Suprapubic skin (tissue), 4 donors: ENCODE data around the gene GCSH. TPM values are rescaled to one million over a fixed set of nuclear protein-coding genes. Genes with fewer than 3 reads are reported as not detected.
"Not testable (repeated sequence)": the region's sequence is repeated elsewhere in the genome, so short reads cannot be mapped to it uniquely, and the experiment has no call there.

Source experiments
- DNase-seq, 2 donors: peaks; one replicate each; pipeline ENCODE4 v3.0.0-alpha.2; 2019; ENCODE audit warnings: low spot score in 2 of 2
- H3K27ac ChIP-seq: fragments of 200-600 bp; sonication (generic); one replicate; pipeline ENCODE4 v1.5.1; 2019
- H3K27me3 ChIP-seq: fragments of 200-600 bp; sonication (generic); one replicate; pipeline ENCODE4 v1.5.1; 2019
- H3K36me3 ChIP-seq: fragments of 200-600 bp; sonication (generic); one replicate; pipeline ENCODE4 v1.5.1; 2019
- H3K4me1 ChIP-seq: fragments of 200-600 bp; sonication (generic); one replicate; pipeline ENCODE4 v1.5.1; 2019
- H3K4me3 ChIP-seq: fragments of 200-600 bp; sonication (generic); one replicate; pipeline ENCODE4 v1.5.1; 2019; ENCODE audit warnings: mild to moderate bottlenecking
- H3K9me3 ChIP-seq: fragments of 200-600 bp; sonication (generic); one replicate; pipeline ENCODE4 v1.5.1; 2019
- CTCF ChIP-seq, 2 donors: fragments of 200-600 bp in 1 of 2; fragments of 450-650 bp in 1 of 2; sonication (generic) in 1 of 2; IDR thresholded peaks; one replicate each; pipeline ENCODE4 v1.5.1; 2016 to 2019; ENCODE audit warnings: antibody characterized with exemption in 2 of 2, mild to moderate bottlenecking in 1 of 2, moderate library complexity in 1 of 2
- EP300 ChIP-seq: sonication (generic); formaldehyde crosslinking; IDR thresholded peaks from one replicate; pipeline ENCODE4 v1.6.1; 2017; ENCODE audit warnings: antibody characterized with exemption
- POLR2A ChIP-seq, 2 donors: fragments of 450-650 bp; IDR thresholded peaks; one replicate each; pipeline ENCODE4 v1.6.1; 2017; ENCODE audit warnings: antibody characterized with exemption in 2 of 2, mild to moderate bottlenecking in 2 of 2, moderate library complexity in 2 of 2
- POLR2AphosphoS5 ChIP-seq, 3 donors: sonication (generic); formaldehyde crosslinking; IDR thresholded peaks; one replicate each; pipeline ENCODE4 v1.6.1; 2017; ENCODE audit warnings: antibody characterized with exemption in 3 of 3
- WGBS: methylation state at CpG from one replicate; pipeline ENCODE4 v1.1.5; 2018; 5-methylcytosine and 5-hydroxymethylcytosine counted together
- total RNA-seq, 4 donors: library from RNA; depleted of rRNA; stranded (reverse); fragments of >200 nt; gene quantifications; one replicate each; pipeline ENCODE4 v1.1.0, GENCODE V29; 2016

GCSH gene
- total RNA-seq, 4 donors from 2014 or later: 4.7 to 16.6 (median 10.2) TPM

- H3K4me3 ChIP-seq: no peak overlapping the region
- WGBS: 84% methylated on average over 9 of the region's 9 CpGs
- no peak for DNase-seq
- TF ChIP-seq POLR2AphosphoS5 (IDR thresholded peaks at IDR 0.05) (no peak), POLR2A (IDR thresholded peaks at IDR 0.05) (no peak), CTCF (IDR thresholded peaks at IDR 0.05) (no peak), EP300 (no peak)
- H3K27me3 ChIP-seq: no peaks in the 10 kb centered on the region
- no peak overlapping the region for H3K27ac ChIP-seq
- H3K36me3 ChIP-seq: no peaks in the 10 kb centered on the region
- H3K4me1 ChIP-seq: no peaks in the 10 kb centered on the region
- H3K9me3 ChIP-seq: no peaks in the 10 kb centered on the region
Measured at GRCh38 chr16:81116285-81116684, 20.1 kb upstream of the GCSH start.

- 94% methylated on average over 4 of the region's 4 CpGs for WGBS
- TF ChIP-seq POLR2A (IDR thresholded peaks at IDR 0.05) (no peak), EP300 (no peak), POLR2AphosphoS5 (IDR thresholded peaks at IDR 0.05) (no peak), CTCF (IDR thresholded peaks at IDR 0.05) (no peak)
- H3K27me3 ChIP-seq: no peaks in the 10 kb centered on the region
- H3K9me3 ChIP-seq: no peaks in the 10 kb centered on the region
- no peaks in the 10 kb centered on the region for H3K36me3 ChIP-seq
- DNase-seq: no peak
- H3K4me3 ChIP-seq: no peak overlapping the region
- H3K4me1 ChIP-seq: no peaks in the 10 kb centered on the region
- no peak overlapping the region for H3K27ac ChIP-seq
Measured at GRCh38 chr16:81112453-81112852, 16.3 kb upstream of the GCSH start.

GRCh38 chr16:81109274-81109673 is 13.1 kb upstream of the GCSH start:
- H3K4me3 ChIP-seq, DNase-seq, H3K27me3 ChIP-seq, H3K4me1 ChIP-seq, H3K36me3 ChIP-seq, H3K9me3 ChIP-seq, H3K27ac ChIP-seq: not testable (repeated sequence)
- WGBS: 93% methylated on average over 6 of the region's 6 CpGs

- Histone ChIP-seq H3K27ac (no peak overlapping the region), H3K4me1 (no peaks in the 10 kb centered on the region), H3K9me3 (no peaks in the 10 kb centered on the region), H3K36me3 (no peaks in the 10 kb centered on the region), H3K4me3 (no peak overlapping the region), H3K27me3 (no peaks in the 10 kb centered on the region)
- DNase-seq: no peak
- 88% methylated on average over 11 of the region's 11 CpGs for WGBS
- TF ChIP-seq EP300 (no peak), CTCF (IDR thresholded peaks at IDR 0.05) (no peak)
Measured at GRCh38 chr16:81107511-81107910, 11.3 kb upstream of the GCSH start.

GRCh38 chr16:81106826-81107503 is 10.8 kb upstream of the GCSH start:
- no peaks in the 10 kb centered on the region for H3K9me3 ChIP-seq
- no peaks in the 10 kb centered on the region for H3K4me1 ChIP-seq
- TF ChIP-seq POLR2AphosphoS5 (IDR thresholded peaks at IDR 0.05) (no peak), CTCF (IDR thresholded peaks at IDR 0.05) (no peak), EP300 (no peak), POLR2A (IDR thresholded peaks at IDR 0.05) (no peak)
- 74% methylated on average over 8 of the region's 8 CpGs for WGBS
- H3K27ac ChIP-seq: no peak overlapping the region
- no peaks in the 10 kb centered on the region for H3K27me3 ChIP-seq
- no peak overlapping the region for H3K4me3 ChIP-seq
- DNase-seq: no peak
- H3K36me3 ChIP-seq: no peaks in the 10 kb centered on the region

- 71% methylated on average over 1 of the region's 1 CpG for WGBS
- H3K27ac ChIP-seq: no peak overlapping the region
- TF ChIP-seq POLR2AphosphoS5 (IDR thresholded peaks at IDR 0.05) (no peak), POLR2A (IDR thresholded peaks at IDR 0.05) (no peak), EP300 (no peak), CTCF (IDR thresholded peaks at IDR 0.05) (no peak)
- H3K4me1 ChIP-seq: no peaks in the 10 kb centered on the region
- no peaks in the 10 kb centered on the region for H3K9me3 ChIP-seq
- no peak for DNase-seq
- H3K4me3 ChIP-seq: no peak overlapping the region
- H3K27me3 ChIP-seq: no peaks in the 10 kb centered on the region
- no peaks in the 10 kb centered on the region for H3K36me3 ChIP-seq
Measured at GRCh38 chr16:81105946-81106345, 9.8 kb upstream of the GCSH start.
